Fibroblast of lung (primary cell): ENCODE measurements around the gene CHN2. TPM values are rescaled to one million over a fixed set of nuclear protein-coding genes. Genes with fewer than 3 reads are reported as not detected.

Source experiments
- DNase-seq, 2 donors: peaks; one replicate each; pipeline versions ENCODE4 v3.0.0 to v3.0.0-alpha.2; 2010; ENCODE audit warnings: low read depth in 2 of 2
- H2AFZ ChIP-seq: 2 replicates; pipeline ENCODE4 v1.5.1; 2012; ENCODE audit warnings: low read length, control low read depth, inconsistent platforms
- H3K27ac ChIP-seq: 2 replicates; pipeline ENCODE4 v1.5.1; 2011; ENCODE audit warnings: low read length, control low read depth; ENCODE audit not compliant: insufficient read depth
- H3K27me3 ChIP-seq: 2 replicates; pipeline ENCODE4 v1.5.1; 2011; ENCODE audit warnings: mild to moderate bottlenecking, low read length; ENCODE audit not compliant: control insufficient read depth, insufficient read depth
- H3K36me3 ChIP-seq: 2 replicates; pipeline ENCODE4 v1.5.1; 2011; ENCODE audit warnings: low read length; ENCODE audit not compliant: control insufficient read depth, insufficient read depth
- H3K4me1 ChIP-seq: 2 replicates; pipeline ENCODE4 v1.5.1; 2011; ENCODE audit warnings: low read length; ENCODE audit not compliant: control insufficient read depth, insufficient read depth; ENCODE audit errors: extremely low read depth
- H3K4me2 ChIP-seq: 2 replicates; pipeline ENCODE4 v1.5.1; 2011; ENCODE audit warnings: low read length, control low read depth; ENCODE audit not compliant: insufficient read depth; ENCODE audit errors: extremely low read depth
- H3K4me3 ChIP-seq, 4 experiments: fragments of 200-600 bp in 1 of 4; sonication (generic) in 1 of 4; replicated peaks in 1 of 4; 2 replicates each; pipeline ENCODE4 v1.5.1; 2011 to 2016; ENCODE audit warnings: low read length in 4 of 4, low read depth in 3 of 4, mild to moderate bottlenecking in 3 of 4, control low read depth in 2 of 4, inconsistent platforms in 1 of 4, mixed read lengths in 1 of 4; ENCODE audit not compliant: insufficient read depth in 1 of 4; ENCODE audit errors: control extremely low read depth in 1 of 4
- H3K79me2 ChIP-seq: 2 replicates; pipeline ENCODE4 v1.5.1; 2012; ENCODE audit warnings: mild to moderate bottlenecking, low read length, inconsistent platforms; ENCODE audit not compliant: control insufficient read depth, insufficient read depth
- H3K9ac ChIP-seq: 2 replicates; pipeline ENCODE4 v1.5.1; 2011; ENCODE audit warnings: mild to moderate bottlenecking, low read length, control low read depth; ENCODE audit not compliant: insufficient read depth
- H3K9me3 ChIP-seq: 2 replicates; pipeline ENCODE4 v1.5.1; 2012; ENCODE audit warnings: low read depth, low read length; ENCODE audit not compliant: control insufficient read depth, insufficient read depth
- H4K20me1 ChIP-seq: 2 replicates; pipeline ENCODE4 v1.5.1; 2011; ENCODE audit warnings: low read length; ENCODE audit not compliant: control insufficient read depth, insufficient read depth; ENCODE audit errors: extremely low read depth
- CTCF ChIP-seq, 2 donors: IDR thresholded peaks in 1 of 2; conservative IDR thresholded peaks in 1 of 2; 1 replicate in 1 of 2; 2 replicates in 1 of 2; pipeline ENCODE4 v1.5.1; 2011 to 2012; ENCODE audit warnings: low read length in 2 of 2, control low read depth in 1 of 2, inconsistent platforms in 1 of 2, low read depth in 1 of 2, mild to moderate bottlenecking in 1 of 2
- EZH2 ChIP-seq: IDR thresholded peaks from 2 replicates; pipeline ENCODE4 v1.5.1; 2012; ENCODE audit warnings: low read length, control low read depth, mild to moderate bottlenecking; ENCODE audit errors: missing control alignments
- polyA plus RNA-seq, 2 donors: library from polyadenylated mRNA; depleted of rRNA in 1 of 2; stranded (reverse) in 1 of 2; unstranded in 1 of 2; fragments of >200 nt; gene quantifications; 2 replicates each; pipeline ENCODE4 v1.2.1, GENCODE V29; 2011 to 2012; ENCODE audit warnings: missing spikeins in 1 of 2
- total RNA-seq: library from RNA; depleted of rRNA; stranded (reverse); fragments of >200 nt; gene quantifications from 2 replicates; pipeline ENCODE4 v1.2.1, GENCODE V29; 2014

Gene CHN2
- total and polyA plus RNA-seq, 2 donors (not counting 1 experiment from before 2014, with no cell fraction given) = 0.33 to 0.53 TPM

GRCh38 chr7:29189743-29190201, 4.8 kb upstream of the CHN2 start:
- H2AFZ ChIP-seq = no peak overlapping the region
- no peaks in the 10 kb centered on the region for H3K9me3 ChIP-seq
- DNase-seq = peak; percentile 21 to 28
- H3K36me3 ChIP-seq = no peaks in the 10 kb centered on the region
- no peaks in the 10 kb centered on the region for H3K79me2 ChIP-seq
- peaks cover 8% of the 10 kb centered on the region for H3K27me3 ChIP-seq
- no peak overlapping the region for H3K4me3 ChIP-seq
- no peak overlapping the region for H3K27ac ChIP-seq
- H3K4me1 ChIP-seq = no peaks in the 10 kb centered on the region
- no peaks in the 10 kb centered on the region for H4K20me1 ChIP-seq
- TF ChIP-seq CTCF (conservative IDR thresholded peaks at IDR 0.05 in 1 of 2, IDR thresholded peaks at IDR 0.05 in 1 of 2; ENCODE audit: low read depth in 1 of 2, low read length in 2 of 2) = peak; percentile 63 to 92
- no peak for TF ChIP-seq EZH2
- no peak overlapping the region for H3K9ac ChIP-seq
- H3K4me2 ChIP-seq = no peak overlapping the region

GRCh38 chr7:29190349-29191045, 4.1 kb upstream of the CHN2 start:
- Histone ChIP-seq H3K9ac (no peak overlapping the region), H3K27ac (no peak overlapping the region), H3K27me3 (peaks cover 15% of the 10 kb centered on the region), H3K9me3 (no peaks in the 10 kb centered on the region), H3K4me3 (no peak overlapping the region), H3K4me1 (no peaks in the 10 kb centered on the region), H2AFZ (no peak overlapping the region), H3K4me2 (no peak overlapping the region), H3K79me2 (no peaks in the 10 kb centered on the region), H3K36me3 (no peaks in the 10 kb centered on the region), H4K20me1 (no peaks in the 10 kb centered on the region)
- no peak for DNase-seq
- TF ChIP-seq CTCF (conservative IDR thresholded peaks at IDR 0.05 in 1 of 2, IDR thresholded peaks at IDR 0.05 in 1 of 2; ENCODE audit: low read depth in 1 of 2, low read length in 2 of 2) (no peak), EZH2 (no peak)

- H3K27ac ChIP-seq = no peak overlapping the region
- H3K4me3 ChIP-seq = no peak overlapping the region
- peaks cover 23% of the 10 kb centered on the region for H3K27me3 ChIP-seq
These were observed 2.3 kb upstream of the CHN2 start for GRCh38 chr7:29192323-29192722.

More at GRCh38 chr7:29192323-29192722, 2.3 kb upstream of the CHN2 start:
- H4K20me1 ChIP-seq = no peaks in the 10 kb centered on the region
- H3K9ac ChIP-seq = no peak overlapping the region
- no peaks in the 10 kb centered on the region for H3K79me2 ChIP-seq
- H2AFZ ChIP-seq = no peak overlapping the region
- no peak for DNase-seq
- H3K9me3 ChIP-seq = no peaks in the 10 kb centered on the region
- H3K4me1 ChIP-seq = no peaks in the 10 kb centered on the region
- H3K36me3 ChIP-seq = no peaks in the 10 kb centered on the region
- no peak overlapping the region for H3K4me2 ChIP-seq
- TF ChIP-seq CTCF (conservative IDR thresholded peaks at IDR 0.05 in 1 of 2, IDR thresholded peaks at IDR 0.05 in 1 of 2; ENCODE audit: low read depth in 1 of 2, low read length in 2 of 2) = no peak
- no peak for TF ChIP-seq EZH2
